Osteocyte (in vitro differentiated cells): ENCODE measurements around the gene SEMA3B. TPM values are rescaled to one million over a fixed set of nuclear protein-coding genes. Genes with fewer than 3 reads are reported as not detected.

Experiments used
- DNase-seq: peaks from one replicate; pipeline ENCODE4 v3.0.0; 2021; ENCODE audit warnings: mixed read lengths; ENCODE audit not compliant: unreplicated experiment; ENCODE audit errors: extremely low spot score
- H3K27ac Mint-ChIP-seq: one replicate; pipeline ENCODE4 v1.8.0; 2021; ENCODE audit warnings: mild to moderate bottlenecking, mixed read lengths; ENCODE audit not compliant: unreplicated experiment
- H3K27me3 Mint-ChIP-seq: one replicate; pipeline ENCODE4 v1.8.0; 2021; ENCODE audit warnings: mixed read lengths; ENCODE audit not compliant: unreplicated experiment
- H3K36me3 Mint-ChIP-seq: one replicate; pipeline ENCODE4 v1.8.0; 2021; ENCODE audit warnings: mixed read lengths; ENCODE audit not compliant: unreplicated experiment
- H3K4me1 Mint-ChIP-seq: one replicate; pipeline ENCODE4 v1.8.0; 2021; ENCODE audit warnings: mixed read lengths; ENCODE audit not compliant: unreplicated experiment
- H3K4me3 Mint-ChIP-seq: one replicate; pipeline ENCODE4 v1.8.0; 2021; ENCODE audit warnings: mild to moderate bottlenecking, moderate library complexity, mixed read lengths; ENCODE audit not compliant: unreplicated experiment
- H3K9me3 Mint-ChIP-seq: one replicate; pipeline ENCODE4 v1.8.0; 2021; ENCODE audit warnings: mixed read lengths; ENCODE audit not compliant: unreplicated experiment
- total RNA-seq: library from RNA; stranded (reverse); gene quantifications from 2 replicates; pipeline ENCODE4 v1.2.1, GENCODE V29; 2021
- TF ChIP-seq, protein P1 (sequence below): fragments of 200-600 bp; sonication (generic); IDR thresholded peaks from 2 replicates; pipeline ENCODE4 v1.5.0; 2021; ENCODE audit warnings: antibody characterized with exemption, mild to moderate bottlenecking, moderate library complexity

Gene SEMA3B
- total RNA-seq, 1 donor from 2014 or later: 8.1 TPM

DNA sequence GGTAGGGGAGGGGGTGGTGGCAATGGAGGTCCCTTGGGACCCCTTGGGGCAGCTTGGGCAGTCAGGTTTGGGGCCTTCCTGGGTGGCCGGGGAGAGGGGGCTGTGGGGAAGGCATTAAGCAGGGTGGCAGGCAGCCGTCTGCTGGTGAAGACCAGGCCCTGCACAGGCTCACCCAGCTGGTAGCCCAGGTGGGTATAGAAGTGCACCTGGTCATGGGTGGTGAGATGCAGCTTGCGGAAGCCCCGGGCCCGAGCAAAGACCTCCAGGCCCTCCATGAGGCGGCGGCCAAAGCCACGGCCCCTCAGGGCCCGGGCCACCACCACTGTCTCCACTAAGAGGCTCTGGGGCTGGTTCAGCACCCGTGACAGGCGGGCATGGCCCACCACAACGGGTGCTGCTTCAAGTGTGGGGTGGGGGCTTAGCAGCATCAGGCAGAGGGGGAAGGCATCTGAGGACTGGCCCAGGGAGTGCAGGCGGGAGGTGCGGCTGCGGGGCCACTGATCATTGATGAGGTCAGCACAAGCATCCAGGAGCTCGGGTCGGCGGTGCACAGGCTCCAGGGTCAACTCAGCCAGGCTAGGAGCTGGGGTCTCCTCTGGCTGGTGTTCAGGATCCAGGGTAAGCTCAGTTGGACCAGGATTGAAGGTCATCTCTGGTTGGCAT, 27.9 kb downstream of the SEMA3B start:
- Mint-ChIP-seq H3K9me3 (no peaks in the 10 kb centered on the region), H3K27me3 (no peaks in the 10 kb centered on the region), H3K4me1 (peaks cover 29% of the 10 kb centered on the region), H3K27ac (no peak overlapping the region), H3K4me3 (no peak overlapping the region), H3K36me3 (no peaks in the 10 kb centered on the region)
- TF ChIP-seq, protein P1, sequence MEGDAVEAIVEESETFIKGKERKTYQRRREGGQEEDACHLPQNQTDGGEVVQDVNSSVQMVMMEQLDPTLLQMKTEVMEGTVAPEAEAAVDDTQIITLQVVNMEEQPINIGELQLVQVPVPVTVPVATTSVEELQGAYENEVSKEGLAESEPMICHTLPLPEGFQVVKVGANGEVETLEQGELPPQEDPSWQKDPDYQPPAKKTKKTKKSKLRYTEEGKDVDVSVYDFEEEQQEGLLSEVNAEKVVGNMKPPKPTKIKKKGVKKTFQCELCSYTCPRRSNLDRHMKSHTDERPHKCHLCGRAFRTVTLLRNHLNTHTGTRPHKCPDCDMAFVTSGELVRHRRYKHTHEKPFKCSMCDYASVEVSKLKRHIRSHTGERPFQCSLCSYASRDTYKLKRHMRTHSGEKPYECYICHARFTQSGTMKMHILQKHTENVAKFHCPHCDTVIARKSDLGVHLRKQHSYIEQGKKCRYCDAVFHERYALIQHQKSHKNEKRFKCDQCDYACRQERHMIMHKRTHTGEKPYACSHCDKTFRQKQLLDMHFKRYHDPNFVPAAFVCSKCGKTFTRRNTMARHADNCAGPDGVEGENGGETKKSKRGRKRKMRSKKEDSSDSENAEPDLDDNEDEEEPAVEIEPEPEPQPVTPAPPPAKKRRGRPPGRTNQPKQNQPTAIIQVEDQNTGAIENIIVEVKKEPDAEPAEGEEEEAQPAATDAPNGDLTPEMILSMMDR: no peak
- DNase-seq: no peak

DNA sequence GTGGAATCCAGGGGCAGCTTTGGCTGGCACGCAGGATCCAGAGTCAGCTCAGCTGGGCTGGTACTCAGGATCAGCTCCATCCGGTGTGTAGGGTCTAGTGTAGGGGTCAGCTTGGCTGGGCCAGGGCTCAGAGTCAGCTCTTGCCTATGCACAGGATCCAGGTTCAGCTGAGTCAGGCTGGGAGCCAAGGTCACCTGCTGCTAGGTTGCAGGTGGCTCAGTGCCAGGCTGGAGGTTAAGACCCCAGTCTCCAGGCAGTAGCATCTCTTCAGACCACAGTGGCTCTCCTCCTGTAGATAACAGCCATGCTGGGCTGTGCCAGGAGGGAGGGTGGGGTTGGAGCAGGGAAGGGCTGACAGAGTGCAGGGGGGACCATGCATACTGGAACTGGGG, 28.4 kb downstream of the SEMA3B start:
- Mint-ChIP-seq H3K4me3 (no peak overlapping the region), H3K27ac (no peak overlapping the region), H3K4me1 (peaks cover 29% of the 10 kb centered on the region), H3K9me3 (no peaks in the 10 kb centered on the region), H3K27me3 (no peaks in the 10 kb centered on the region), H3K36me3 (no peaks in the 10 kb centered on the region)
- DNase-seq: no peak
- TF ChIP-seq, protein P1: no peak

DNA sequence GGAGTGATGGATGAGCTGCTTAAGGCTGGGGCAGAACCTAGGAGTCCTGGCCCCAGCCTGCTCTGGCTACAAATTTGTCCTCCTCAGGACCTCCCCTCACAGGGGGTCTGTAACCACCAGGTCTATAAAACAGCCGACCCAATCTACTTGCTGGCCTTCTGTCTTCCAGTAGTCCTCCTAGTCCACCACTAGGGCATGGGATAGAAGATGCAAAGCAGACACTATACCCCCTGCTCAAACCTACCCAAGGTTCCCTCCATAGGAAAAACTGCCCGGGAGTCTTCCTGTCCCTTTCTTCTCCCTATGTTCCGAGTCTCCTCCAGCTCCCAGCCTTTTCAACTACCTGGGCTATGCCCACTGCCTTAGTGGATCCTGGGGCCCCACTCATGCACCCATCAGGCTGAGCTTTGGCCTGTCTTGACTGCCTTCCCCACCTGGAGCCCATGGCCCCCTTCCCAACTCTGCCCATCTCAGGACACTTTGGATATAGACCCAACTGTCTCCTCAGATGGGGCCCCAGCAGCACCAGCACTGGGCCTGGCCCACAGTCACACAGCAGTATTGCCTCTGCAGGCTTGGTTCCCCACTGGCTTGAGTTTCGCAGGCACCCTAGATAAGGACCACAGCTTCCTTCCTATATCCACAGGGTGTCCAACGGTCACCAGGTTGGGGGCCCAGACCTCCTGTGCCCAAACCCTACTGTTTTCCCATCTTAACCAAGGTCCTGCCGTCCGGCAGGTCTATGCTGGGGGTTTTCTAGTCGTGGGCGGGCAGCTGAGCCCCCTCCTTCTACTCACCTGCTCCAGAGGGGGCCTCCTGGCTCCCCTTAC, 29.2 kb downstream of the SEMA3B start:
- no peak for DNase-seq
- no peaks in the 10 kb centered on the region for H3K36me3 Mint-ChIP-seq
- H3K4me3 Mint-ChIP-seq: peak overlapping the region; percentile 97
- H3K27ac Mint-ChIP-seq: peak overlapping the region; percentile 98
- no peaks in the 10 kb centered on the region for H3K27me3 Mint-ChIP-seq
- TF ChIP-seq, protein P1: no peak
- H3K9me3 Mint-ChIP-seq: no peaks in the 10 kb centered on the region
- peaks cover 22% of the 10 kb centered on the region for H3K4me1 Mint-ChIP-seq

DNA sequence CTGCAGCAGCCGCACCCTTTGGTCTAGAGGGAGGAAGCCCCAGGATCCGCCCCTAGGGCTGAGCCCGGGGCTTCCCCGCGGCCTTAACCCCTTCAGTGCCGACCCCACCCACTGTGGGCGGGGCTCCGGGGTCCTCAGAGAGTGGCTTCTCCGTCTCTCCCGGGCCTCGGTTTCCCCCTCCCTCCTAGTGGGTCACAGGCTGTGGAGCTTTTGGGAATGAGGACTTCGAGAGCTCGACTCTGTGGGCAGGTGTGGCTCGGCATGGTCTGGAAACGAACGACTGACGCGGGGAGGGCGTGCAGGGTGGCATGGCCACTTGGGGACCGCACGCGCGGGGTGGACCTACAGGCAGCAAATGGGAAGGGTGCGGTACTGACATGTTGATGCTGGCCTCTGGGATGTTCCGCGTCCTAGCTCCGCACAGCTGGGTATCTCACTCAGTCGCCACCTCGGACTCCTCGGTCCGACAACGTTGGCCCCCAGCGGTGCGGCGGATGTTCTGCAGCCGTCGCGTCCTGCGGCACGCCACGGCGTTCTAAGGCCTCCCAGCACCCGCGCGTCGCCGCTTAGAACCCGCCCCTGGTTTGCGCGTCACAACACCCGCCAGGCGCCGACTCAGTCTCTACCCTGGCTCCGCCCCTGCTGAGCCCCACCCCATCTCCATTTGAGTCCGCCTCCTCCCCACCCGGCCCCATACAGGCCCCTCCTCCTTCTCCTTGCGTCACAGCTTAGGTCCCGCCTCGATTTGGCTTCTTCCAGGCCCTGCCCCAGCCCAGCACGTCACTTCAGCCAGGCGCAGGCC, 30.1 kb downstream of the SEMA3B start, which contains the start of the genes HYAL3 and NAA80:
HYAL3 (minus strand) TSS at position 570 of the 802 bp plus-strand sequence. CDS start 3,803 bp downstream, outside the sequence.
NAA80 (minus strand) TSS at position 570 of the 802 bp plus-strand sequence. CDS start 1,942 bp downstream, outside the sequence.
- Mint-ChIP-seq H3K9me3 (no peaks in the 10 kb centered on the region), H3K4me1 (peaks cover 22% of the 10 kb centered on the region), H3K27ac (peak within 1 kb of the TSS; percentile 98), H3K36me3 (no peaks in the 10 kb centered on the region), H3K27me3 (no peaks in the 10 kb centered on the region), H3K4me3 (peak within 1 kb of the TSS; percentile 97)
- DNase-seq: peak; percentile 100
- TF ChIP-seq, protein P1: peak; percentile 25
